H1 (cell line): Measurements from ENCODE around the gene SNX12. TPM values are rescaled to one million over a fixed set of nuclear protein-coding genes. Genes with fewer than 3 reads are reported as not detected.

Source experiments
- CREB1 ChIP-seq: IDR thresholded peaks from 2 replicates; pipeline ENCODE4 v1.6.1; 2012; ENCODE audit warnings: inconsistent platforms
- CTCF ChIP-seq, 3 experiments: IDR thresholded peaks; 1 replicate in 2 of 3; 2 replicates in 1 of 3; pipeline versions ENCODE4 v1.5.1 to v1.6.1; 2011; ENCODE audit warnings: low read length in 3 of 3, mild to moderate bottlenecking in 3 of 3, inconsistent platforms in 2 of 3, low read depth in 1 of 3, moderate library complexity in 1 of 3; ENCODE audit not compliant: insufficient read depth in 1 of 3; ENCODE audit errors: control extremely low read depth in 1 of 3
- EGR1 ChIP-seq: IDR thresholded peaks from 2 replicates; pipeline ENCODE4 v1.6.1; 2011; ENCODE audit warnings: low read depth, low read length, borderline replicate concordance
- EZH2 ChIP-seq: fragments of 200-600 bp; sonication (generic); IDR thresholded peaks from 2 replicates; pipeline ENCODE4 v1.7.1; 2012; ENCODE audit warnings: low read depth, mild to moderate bottlenecking, moderate library complexity, low read length, inconsistent platforms; ENCODE audit not compliant: severe bottlenecking
- FOSL1 ChIP-seq: IDR thresholded peaks from 2 replicates; pipeline ENCODE4 v1.6.1; 2011; ENCODE audit warnings: mild to moderate bottlenecking, low read depth, low read length, moderate library complexity; ENCODE audit not compliant: insufficient read depth
- JUN ChIP-seq: IDR thresholded peaks from 2 replicates; pipeline ENCODE4 v1.6.1; 2011; ENCODE audit warnings: low read depth, mild to moderate bottlenecking, improper control_type of control experiment, low read length
- KDM1A ChIP-seq: fragments of 200-600, 300-600 bp; sonication (generic); IDR thresholded peaks from 2 replicates; pipeline ENCODE4 v1.7.1; 2016; ENCODE audit warnings: mild to moderate bottlenecking, low read length, borderline replicate concordance
- POLR2AphosphoS5 ChIP-seq: IDR thresholded peaks from 2 replicates; pipeline ENCODE4 v1.6.1; 2011; ENCODE audit warnings: low read depth, low read length
- SUZ12 ChIP-seq: fragments of 200-600 bp; sonication (generic); IDR thresholded peaks from 2 replicates; pipeline ENCODE4 v1.6.1; 2012; ENCODE audit warnings: mild to moderate bottlenecking, inconsistent platforms, low read length, moderate library complexity, mixed read lengths
- TAF1 ChIP-seq: IDR thresholded peaks from 2 replicates; pipeline ENCODE4 v1.6.1; 2011; ENCODE audit warnings: mild to moderate bottlenecking, low read depth, low read length
- polyA plus RNA-seq, 7 experiments: library from polyadenylated mRNA; depleted of rRNA in 3 of 7; stranded (reverse) in 5 of 7; unstranded in 2 of 7; fragments of >200 nt in 5 of 7; fragments of 200-250 nt in 2 of 7; gene quantifications; 1 replicate in 5 of 7; 2 replicates in 1 of 7; 4 replicates in 1 of 7; pipeline versions ENCODE4 v1.2.1 to v1.2.3, GENCODE V29; 2011 to 2013; ENCODE audit warnings: missing spikeins in 2 of 7, mixed read lengths in 2 of 7
- total RNA-seq: library from RNA; stranded (reverse); fragmentation: NEBNext Ultra II Directional; extraction: Animal tissue kit (Norgen Biotek cat#: 25700); gene quantifications from 2 replicates; pipeline ENCODE4 v1.2.1, GENCODE V29; 2021

The SNX12 gene
- total and polyA plus RNA-seq, 2 of the 8 experiments (the other 6 are each of a cell fraction or from before 2014, with no cell fraction given), result 72.1 to 74.2 TPM

- 0 out of 2 replicates have a peak, but pooled peaks have one; percentile 17 for TF ChIP-seq TAF1
- TF ChIP-seq CREB1, result peak; percentile 76
- no peak for TF ChIP-seq SUZ12
- no peak for TF ChIP-seq CTCF (IDR thresholded peaks at IDR 0.05; ENCODE audit: control extremely low read depth in 1 of 3, insufficient read depth in 1 of 3, low read depth in 1 of 3, low read length in 3 of 3)
- TF ChIP-seq POLR2AphosphoS5, result no peak
- TF ChIP-seq KDM1A, result no peak
- peak; percentile 94 for TF ChIP-seq EGR1
- 0 out of 2 replicates have a peak, but pooled peaks have one; percentile 38 for TF ChIP-seq JUN
- no peak for TF ChIP-seq EZH2
- TF ChIP-seq FOSL1, result no peak
Observed at GRCh38 chrX:71068044-71068918, at the start of gene SNX12 (continued).
